GM18909 (cell line): ENCODE data around the gene INPP5E.
"Not testable (repeated sequence)": the region's sequence is repeated elsewhere in the genome, so short reads cannot be mapped to it uniquely, and the experiment has no call there.

Experiments used
- ATAC-seq: cut with Tn5 transposase; IDR thresholded peaks from one replicate; pipeline ENCODE4 v1.9.1; 2021; ENCODE audit warnings: mild to moderate bottlenecking; ENCODE audit not compliant: unreplicated experiment, poor library complexity

Gene INPP5E

GRCh38 chr9:136431782-136432350 lies 7.8 kb downstream of the INPP5E start:
- no peak for ATAC-seq

- ATAC-seq: no peak
Measured at GRCh38 chr9:136430588-136431234, 8.9 kb downstream of the INPP5E start.

- no peak for ATAC-seq
Measured at GRCh38 chr9:136429683-136430491, 9.8 kb downstream of the INPP5E start.

GRCh38 chr9:136429075-136429628 lies 10.5 kb downstream of the INPP5E start:
- no peak for ATAC-seq

GRCh38 chr9:136426787-136427186 lies 12.9 kb downstream of the INPP5E start:
- no peak for ATAC-seq

GRCh38 chr9:136425367-136425766 lies 14.3 kb downstream of the INPP5E start:
- ATAC-seq: not testable (repeated sequence)

- ATAC-seq: no peak
Measured at GRCh38 chr9:136424750-136425362, 14.8 kb downstream of the INPP5E start.

- ATAC-seq: no peak
Measured at GRCh38 chr9:136423432-136424146, 16.1 kb downstream of the INPP5E start.

GRCh38 chr9:136422876-136423275 lies 16.8 kb downstream of the INPP5E start:
- ATAC-seq: no peak

- ATAC-seq: no peak
Measured at GRCh38 chr9:136421791-136422190, 17.9 kb downstream of the INPP5E start.

GRCh38 chr9:136419092-136419420 lies 20.6 kb downstream of the INPP5E start:
- no peak for ATAC-seq

- ATAC-seq: no peak
Measured at GRCh38 chr9:136418182-136419091, 21.2 kb downstream of the INPP5E start.

- ATAC-seq: no peak
Measured at GRCh38 chr9:136416914-136417313, 22.7 kb downstream of the INPP5E start.

- no peak for ATAC-seq
Measured at GRCh38 chr9:136416427-136416826, 23.2 kb downstream of the INPP5E start.

GRCh38 chr9:136412962-136413361 lies 26.7 kb downstream of the INPP5E start:
- ATAC-seq: no peak

GRCh38 chr9:136411378-136411777 lies 28.3 kb downstream of the INPP5E start:
- no peak for ATAC-seq

- peak; percentile 79 for ATAC-seq
Measured at GRCh38 chr9:136410500-136411287, 29.0 kb downstream of the INPP5E start, which contains the start of the genes ENTR1 and PMPCA. Gene ENTR1, minus strand, starts transcription at chr9:136410614. Its CDS starts 217 bp downstream, at chr9:136410397. Gene PMPCA, plus strand, starts transcription at chr9:136410658. Its CDS starts 11 bp downstream, at chr9:136410669.
